Measurements from ENCODE around the gene MCTP1. TPM values are rescaled to one million over a fixed set of nuclear protein-coding genes. Genes with fewer than 3 reads are reported as not detected.

Gene MCTP1
- total RNA-seq, 1 experiment from 2014 or later = 25.8 TPM

- no TSS peak for BruUV-seq (replicated peaks)
- ChIA-PET POLR2A (ENCODE audit: low non-redundant PET) (no interaction called here), CTCF (interaction anchor here (0.8 kb wide), 1 partner anchor 273 kb away, joined by 3 read pairs; no protein-coding TSS in a partner anchor)
- H3K27ac ChIP-seq (ENCODE audit: low read depth, low read length, poor library complexity, severe bottlenecking) = no peak overlapping the region
- no peaks in the 10 kb centered on the region for H3K4me1 ChIP-seq (ENCODE audit: insufficient read depth, low read length, poor library complexity, severe bottlenecking)
- TF ChIP-seq EZH2 (IDR thresholded peaks at IDR 0.05; ENCODE audit: borderline replicate concordance, low read depth, low read length, poor library complexity, severe bottlenecking) = no peak
- TF ChIP-seq, protein P1, sequence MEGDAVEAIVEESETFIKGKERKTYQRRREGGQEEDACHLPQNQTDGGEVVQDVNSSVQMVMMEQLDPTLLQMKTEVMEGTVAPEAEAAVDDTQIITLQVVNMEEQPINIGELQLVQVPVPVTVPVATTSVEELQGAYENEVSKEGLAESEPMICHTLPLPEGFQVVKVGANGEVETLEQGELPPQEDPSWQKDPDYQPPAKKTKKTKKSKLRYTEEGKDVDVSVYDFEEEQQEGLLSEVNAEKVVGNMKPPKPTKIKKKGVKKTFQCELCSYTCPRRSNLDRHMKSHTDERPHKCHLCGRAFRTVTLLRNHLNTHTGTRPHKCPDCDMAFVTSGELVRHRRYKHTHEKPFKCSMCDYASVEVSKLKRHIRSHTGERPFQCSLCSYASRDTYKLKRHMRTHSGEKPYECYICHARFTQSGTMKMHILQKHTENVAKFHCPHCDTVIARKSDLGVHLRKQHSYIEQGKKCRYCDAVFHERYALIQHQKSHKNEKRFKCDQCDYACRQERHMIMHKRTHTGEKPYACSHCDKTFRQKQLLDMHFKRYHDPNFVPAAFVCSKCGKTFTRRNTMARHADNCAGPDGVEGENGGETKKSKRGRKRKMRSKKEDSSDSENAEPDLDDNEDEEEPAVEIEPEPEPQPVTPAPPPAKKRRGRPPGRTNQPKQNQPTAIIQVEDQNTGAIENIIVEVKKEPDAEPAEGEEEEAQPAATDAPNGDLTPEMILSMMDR (conservative IDR thresholded peaks at IDR 0.05; ENCODE audit: low read depth, low read length) = no peak
- intact Hi-C loops (cut with micrococcal nuclease; ENCODE audit: unreplicated experiment) = no loop called here
- no peak for DNase-seq (ENCODE audit: low spot score)
- no peaks in the 10 kb centered on the region for H3K36me3 ChIP-seq (ENCODE audit: insufficient read depth, low read length, poor library complexity, severe bottlenecking)
- no peaks in the 10 kb centered on the region for H3K9me3 ChIP-seq (ENCODE audit: low read depth, low read length, poor library complexity, severe bottlenecking)
- no peak overlapping the region for H3K4me3 ChIP-seq (ENCODE audit: low read depth, low read length, poor library complexity, severe bottlenecking)
- H3K27me3 ChIP-seq (replicated peaks; ENCODE audit: insufficient read depth, low read depth, low read length, poor library complexity) = peaks cover 6% of the 10 kb centered on the region
These were observed 43.7 kb downstream of the MCTP1 start for GRCh38 chr5:95241161-95241560.

DNA sequence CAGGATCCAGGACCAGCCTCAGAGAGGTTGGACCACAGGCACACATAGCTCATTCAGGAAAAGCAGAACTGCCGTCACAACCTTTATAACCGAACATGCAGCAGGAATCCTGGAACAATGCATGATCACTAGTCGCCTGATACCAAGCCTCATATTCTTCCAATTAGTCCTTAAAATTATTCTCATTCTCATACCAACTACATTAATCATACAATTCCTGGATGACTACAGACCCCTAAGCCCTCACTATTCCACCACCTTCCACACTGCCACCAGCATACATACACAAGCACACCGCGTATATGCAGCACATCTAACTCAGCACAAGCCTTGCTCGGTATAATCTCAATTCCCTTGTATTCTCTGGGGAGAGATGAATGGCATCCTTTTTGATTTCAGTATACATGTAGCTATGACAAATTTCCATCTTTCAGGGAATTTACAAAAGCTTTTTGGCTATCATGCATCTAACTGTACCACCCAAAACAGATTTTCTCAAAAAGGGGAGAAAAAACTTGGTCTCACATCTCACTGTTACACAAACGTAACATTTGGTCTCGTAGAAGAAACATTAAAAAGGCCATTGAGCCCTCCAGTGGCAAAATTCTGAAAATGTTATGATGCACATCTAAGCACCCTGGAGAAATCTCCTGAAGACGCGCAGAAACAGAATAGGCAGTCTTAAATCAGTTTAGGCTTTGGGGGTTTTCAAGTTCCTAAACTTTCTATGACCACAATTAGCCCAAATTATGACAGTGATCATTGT, 46.2 kb downstream of the MCTP1 start:
- Histone ChIP-seq H3K9me3 (ENCODE audit: low read depth, low read length, poor library complexity, severe bottlenecking) (no peaks in the 10 kb centered on the region), H3K4me3 (ENCODE audit: low read depth, low read length, poor library complexity, severe bottlenecking) (no peak overlapping the region), H3K27me3 (replicated peaks; ENCODE audit: insufficient read depth, low read depth, low read length, poor library complexity) (peaks cover 6% of the 10 kb centered on the region), H3K4me1 (ENCODE audit: insufficient read depth, low read length, poor library complexity, severe bottlenecking) (no peaks in the 10 kb centered on the region), H3K27ac (ENCODE audit: low read depth, low read length, poor library complexity, severe bottlenecking) (no peak overlapping the region), H3K36me3 (ENCODE audit: insufficient read depth, low read length, poor library complexity, severe bottlenecking) (no peaks in the 10 kb centered on the region)
- no peak for TF ChIP-seq EZH2 (IDR thresholded peaks at IDR 0.05; ENCODE audit: borderline replicate concordance, low read depth, low read length, poor library complexity, severe bottlenecking)
- TF ChIP-seq, protein P1 (conservative IDR thresholded peaks at IDR 0.05; ENCODE audit: low read depth, low read length) = peak; percentile 59
- peak; percentile 54 for DNase-seq (ENCODE audit: low spot score)
- ChIA-PET POLR2A (ENCODE audit: low non-redundant PET) (no interaction called here), CTCF (no interaction called here)
- no TSS peak for BruUV-seq (replicated peaks)
- intact Hi-C loops (cut with micrococcal nuclease; ENCODE audit: unreplicated experiment) = loop anchor here (2.0 kb wide), 1 partner anchor 270 kb away; no protein-coding TSS in a partner anchor

GRCh38 chr5:95237324-95237723, 47.6 kb downstream of the MCTP1 start:
- no TSS peak for BruUV-seq (replicated peaks)

More at GRCh38 chr5:95237324-95237723, 47.6 kb downstream of the MCTP1 start:
- Histone ChIP-seq H3K27me3 (replicated peaks; ENCODE audit: insufficient read depth, low read depth, low read length, poor library complexity) (peaks cover 6% of the 10 kb centered on the region), H3K27ac (ENCODE audit: low read depth, low read length, poor library complexity, severe bottlenecking) (no peak overlapping the region), H3K4me1 (ENCODE audit: insufficient read depth, low read length, poor library complexity, severe bottlenecking) (no peaks in the 10 kb centered on the region), H3K9me3 (ENCODE audit: low read depth, low read length, poor library complexity, severe bottlenecking) (no peaks in the 10 kb centered on the region), H3K36me3 (ENCODE audit: insufficient read depth, low read length, poor library complexity, severe bottlenecking) (no peaks in the 10 kb centered on the region), H3K4me3 (ENCODE audit: low read depth, low read length, poor library complexity, severe bottlenecking) (no peak overlapping the region)
- TF ChIP-seq EZH2 (IDR thresholded peaks at IDR 0.05; ENCODE audit: borderline replicate concordance, low read depth, low read length, poor library complexity, severe bottlenecking) = no peak
- TF ChIP-seq, protein P1 (conservative IDR thresholded peaks at IDR 0.05; ENCODE audit: low read depth, low read length) = no peak
- no peak for DNase-seq (ENCODE audit: low spot score)
- CTCF ChIA-PET = interaction anchor here (0.7 kb wide), 1 partner anchor 59 kb away, joined by 3 read pairs; no protein-coding TSS in a partner anchor
- POLR2A ChIA-PET (ENCODE audit: low non-redundant PET) = no interaction called here
- intact Hi-C loops (cut with micrococcal nuclease; ENCODE audit: unreplicated experiment) = no loop called here
